ENCODE data around the gene SPATA6L.
"Not testable (repeated sequence)": the region's sequence is repeated elsewhere in the genome, so short reads cannot be mapped to it uniquely, and the experiment has no call there.

DNA sequence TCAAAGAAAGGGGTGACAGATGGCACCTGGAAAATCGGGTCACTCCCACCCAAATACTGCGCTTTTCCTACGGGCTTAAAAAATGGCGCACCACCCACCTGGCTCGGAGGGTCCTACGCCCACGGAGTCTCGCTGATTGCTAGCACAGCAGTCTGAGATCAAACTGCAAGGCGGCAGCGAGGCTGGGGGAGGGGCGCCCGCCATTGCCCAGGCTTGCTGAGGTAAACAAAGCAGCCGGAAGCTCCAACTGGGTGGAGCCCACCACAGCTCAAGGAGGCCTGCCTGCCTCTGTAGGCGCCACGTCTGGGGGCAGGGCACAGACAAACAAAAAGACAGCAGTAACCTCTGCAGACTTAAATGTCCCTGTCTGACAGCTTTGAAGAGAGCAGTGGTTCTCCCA, 60.2 kb downstream of the SPATA6L start:
- TF ChIP-seq, protein P1, sequence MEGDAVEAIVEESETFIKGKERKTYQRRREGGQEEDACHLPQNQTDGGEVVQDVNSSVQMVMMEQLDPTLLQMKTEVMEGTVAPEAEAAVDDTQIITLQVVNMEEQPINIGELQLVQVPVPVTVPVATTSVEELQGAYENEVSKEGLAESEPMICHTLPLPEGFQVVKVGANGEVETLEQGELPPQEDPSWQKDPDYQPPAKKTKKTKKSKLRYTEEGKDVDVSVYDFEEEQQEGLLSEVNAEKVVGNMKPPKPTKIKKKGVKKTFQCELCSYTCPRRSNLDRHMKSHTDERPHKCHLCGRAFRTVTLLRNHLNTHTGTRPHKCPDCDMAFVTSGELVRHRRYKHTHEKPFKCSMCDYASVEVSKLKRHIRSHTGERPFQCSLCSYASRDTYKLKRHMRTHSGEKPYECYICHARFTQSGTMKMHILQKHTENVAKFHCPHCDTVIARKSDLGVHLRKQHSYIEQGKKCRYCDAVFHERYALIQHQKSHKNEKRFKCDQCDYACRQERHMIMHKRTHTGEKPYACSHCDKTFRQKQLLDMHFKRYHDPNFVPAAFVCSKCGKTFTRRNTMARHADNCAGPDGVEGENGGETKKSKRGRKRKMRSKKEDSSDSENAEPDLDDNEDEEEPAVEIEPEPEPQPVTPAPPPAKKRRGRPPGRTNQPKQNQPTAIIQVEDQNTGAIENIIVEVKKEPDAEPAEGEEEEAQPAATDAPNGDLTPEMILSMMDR (IDR thresholded peaks at IDR 0.05; ENCODE audit: low read depth, low read length, missing input control) = not testable (repeated sequence)
- TF ChIP-seq, protein P2, sequence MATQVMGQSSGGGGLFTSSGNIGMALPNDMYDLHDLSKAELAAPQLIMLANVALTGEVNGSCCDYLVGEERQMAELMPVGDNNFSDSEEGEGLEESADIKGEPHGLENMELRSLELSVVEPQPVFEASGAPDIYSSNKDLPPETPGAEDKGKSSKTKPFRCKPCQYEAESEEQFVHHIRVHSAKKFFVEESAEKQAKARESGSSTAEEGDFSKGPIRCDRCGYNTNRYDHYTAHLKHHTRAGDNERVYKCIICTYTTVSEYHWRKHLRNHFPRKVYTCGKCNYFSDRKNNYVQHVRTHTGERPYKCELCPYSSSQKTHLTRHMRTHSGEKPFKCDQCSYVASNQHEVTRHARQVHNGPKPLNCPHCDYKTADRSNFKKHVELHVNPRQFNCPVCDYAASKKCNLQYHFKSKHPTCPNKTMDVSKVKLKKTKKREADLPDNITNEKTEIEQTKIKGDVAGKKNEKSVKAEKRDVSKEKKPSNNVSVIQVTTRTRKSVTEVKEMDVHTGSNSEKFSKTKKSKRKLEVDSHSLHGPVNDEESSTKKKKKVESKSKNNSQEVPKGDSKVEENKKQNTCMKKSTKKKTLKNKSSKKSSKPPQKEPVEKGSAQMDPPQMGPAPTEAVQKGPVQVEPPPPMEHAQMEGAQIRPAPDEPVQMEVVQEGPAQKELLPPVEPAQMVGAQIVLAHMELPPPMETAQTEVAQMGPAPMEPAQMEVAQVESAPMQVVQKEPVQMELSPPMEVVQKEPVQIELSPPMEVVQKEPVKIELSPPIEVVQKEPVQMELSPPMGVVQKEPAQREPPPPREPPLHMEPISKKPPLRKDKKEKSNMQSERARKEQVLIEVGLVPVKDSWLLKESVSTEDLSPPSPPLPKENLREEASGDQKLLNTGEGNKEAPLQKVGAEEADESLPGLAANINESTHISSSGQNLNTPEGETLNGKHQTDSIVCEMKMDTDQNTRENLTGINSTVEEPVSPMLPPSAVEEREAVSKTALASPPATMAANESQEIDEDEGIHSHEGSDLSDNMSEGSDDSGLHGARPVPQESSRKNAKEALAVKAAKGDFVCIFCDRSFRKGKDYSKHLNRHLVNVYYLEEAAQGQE (IDR thresholded peaks at IDR 0.05) = not testable (repeated sequence)
- not testable (repeated sequence) for TF ChIP-seq JUND (IDR thresholded peaks at IDR 0.05); TAF1 (conservative IDR thresholded peaks at IDR 0.05); MAX (IDR thresholded peaks at IDR 0.05); SP1 (IDR thresholded peaks at IDR 0.05); YY1 (IDR thresholded peaks at IDR 0.05); RXRA (IDR thresholded peaks at IDR 0.05); EGR1 (IDR thresholded peaks at IDR 0.05; ENCODE audit: low read depth in 2 of 2)
- TF ChIP-seq, protein P3, sequence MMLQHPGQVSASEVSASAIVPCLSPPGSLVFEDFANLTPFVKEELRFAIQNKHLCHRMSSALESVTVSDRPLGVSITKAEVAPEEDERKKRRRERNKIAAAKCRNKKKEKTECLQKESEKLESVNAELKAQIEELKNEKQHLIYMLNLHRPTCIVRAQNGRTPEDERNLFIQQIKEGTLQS (IDR thresholded peaks at IDR 0.05) = not testable (repeated sequence)

All from liver (tissue), 3 donors.